Measurements from ENCODE around the gene B3GLCT. TPM values are rescaled to one million over a fixed set of nuclear protein-coding genes. Genes with fewer than 3 reads are reported as not detected.

The B3GLCT gene
- total and polyA plus RNA-seq, 2 experiments from 2014 or later, result 2.2 to 4.4 TPM

DNA sequence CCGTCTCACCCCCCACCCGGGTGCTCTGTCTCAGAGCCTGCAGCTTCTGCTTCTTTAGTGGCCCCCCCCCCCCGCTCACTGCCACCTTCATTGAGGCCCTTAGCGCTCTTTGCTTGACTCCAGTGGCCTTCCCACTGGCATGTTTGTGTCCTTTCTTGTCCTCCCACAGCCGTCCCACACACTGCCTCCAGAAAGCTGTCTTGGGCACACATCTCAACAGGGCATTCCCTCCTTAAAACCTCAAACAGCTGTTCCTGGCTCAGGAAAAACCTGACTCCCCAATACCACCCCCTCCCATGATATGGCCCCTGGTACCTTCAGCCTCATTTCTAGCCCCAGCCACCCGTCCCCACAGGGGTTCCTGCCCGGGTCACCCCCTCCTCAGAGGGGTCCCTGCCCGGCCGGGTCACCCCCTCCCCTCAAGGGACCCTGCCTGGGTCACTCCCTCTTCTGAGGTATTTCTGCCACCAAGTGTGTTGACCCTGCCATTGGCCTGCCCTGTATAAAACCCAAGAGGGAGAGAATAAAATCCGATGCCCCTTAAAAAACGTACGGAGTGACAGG lies 8.9 kb downstream of the B3GLCT start:
- H3K27ac Mint-ChIP-seq, result peak overlapping the region; percentile 51; the same call in 1 of the 2 replicates
- DNase-seq (ENCODE audit: low spot score), result no peak
- peak; percentile 11; the same call in 2 of the 3 replicates for ATAC-seq

More for the DNA sequence above, 8.9 kb downstream of the B3GLCT start:
- H3K79me2 ChIP-seq (replicated peaks; ENCODE audit: insufficient read depth), result no peaks in the 10 kb centered on the region
- H3K36me3 ChIP-seq (ENCODE audit: insufficient read depth), result no peaks in the 10 kb centered on the region
- TF ChIP-seq, protein P1, sequence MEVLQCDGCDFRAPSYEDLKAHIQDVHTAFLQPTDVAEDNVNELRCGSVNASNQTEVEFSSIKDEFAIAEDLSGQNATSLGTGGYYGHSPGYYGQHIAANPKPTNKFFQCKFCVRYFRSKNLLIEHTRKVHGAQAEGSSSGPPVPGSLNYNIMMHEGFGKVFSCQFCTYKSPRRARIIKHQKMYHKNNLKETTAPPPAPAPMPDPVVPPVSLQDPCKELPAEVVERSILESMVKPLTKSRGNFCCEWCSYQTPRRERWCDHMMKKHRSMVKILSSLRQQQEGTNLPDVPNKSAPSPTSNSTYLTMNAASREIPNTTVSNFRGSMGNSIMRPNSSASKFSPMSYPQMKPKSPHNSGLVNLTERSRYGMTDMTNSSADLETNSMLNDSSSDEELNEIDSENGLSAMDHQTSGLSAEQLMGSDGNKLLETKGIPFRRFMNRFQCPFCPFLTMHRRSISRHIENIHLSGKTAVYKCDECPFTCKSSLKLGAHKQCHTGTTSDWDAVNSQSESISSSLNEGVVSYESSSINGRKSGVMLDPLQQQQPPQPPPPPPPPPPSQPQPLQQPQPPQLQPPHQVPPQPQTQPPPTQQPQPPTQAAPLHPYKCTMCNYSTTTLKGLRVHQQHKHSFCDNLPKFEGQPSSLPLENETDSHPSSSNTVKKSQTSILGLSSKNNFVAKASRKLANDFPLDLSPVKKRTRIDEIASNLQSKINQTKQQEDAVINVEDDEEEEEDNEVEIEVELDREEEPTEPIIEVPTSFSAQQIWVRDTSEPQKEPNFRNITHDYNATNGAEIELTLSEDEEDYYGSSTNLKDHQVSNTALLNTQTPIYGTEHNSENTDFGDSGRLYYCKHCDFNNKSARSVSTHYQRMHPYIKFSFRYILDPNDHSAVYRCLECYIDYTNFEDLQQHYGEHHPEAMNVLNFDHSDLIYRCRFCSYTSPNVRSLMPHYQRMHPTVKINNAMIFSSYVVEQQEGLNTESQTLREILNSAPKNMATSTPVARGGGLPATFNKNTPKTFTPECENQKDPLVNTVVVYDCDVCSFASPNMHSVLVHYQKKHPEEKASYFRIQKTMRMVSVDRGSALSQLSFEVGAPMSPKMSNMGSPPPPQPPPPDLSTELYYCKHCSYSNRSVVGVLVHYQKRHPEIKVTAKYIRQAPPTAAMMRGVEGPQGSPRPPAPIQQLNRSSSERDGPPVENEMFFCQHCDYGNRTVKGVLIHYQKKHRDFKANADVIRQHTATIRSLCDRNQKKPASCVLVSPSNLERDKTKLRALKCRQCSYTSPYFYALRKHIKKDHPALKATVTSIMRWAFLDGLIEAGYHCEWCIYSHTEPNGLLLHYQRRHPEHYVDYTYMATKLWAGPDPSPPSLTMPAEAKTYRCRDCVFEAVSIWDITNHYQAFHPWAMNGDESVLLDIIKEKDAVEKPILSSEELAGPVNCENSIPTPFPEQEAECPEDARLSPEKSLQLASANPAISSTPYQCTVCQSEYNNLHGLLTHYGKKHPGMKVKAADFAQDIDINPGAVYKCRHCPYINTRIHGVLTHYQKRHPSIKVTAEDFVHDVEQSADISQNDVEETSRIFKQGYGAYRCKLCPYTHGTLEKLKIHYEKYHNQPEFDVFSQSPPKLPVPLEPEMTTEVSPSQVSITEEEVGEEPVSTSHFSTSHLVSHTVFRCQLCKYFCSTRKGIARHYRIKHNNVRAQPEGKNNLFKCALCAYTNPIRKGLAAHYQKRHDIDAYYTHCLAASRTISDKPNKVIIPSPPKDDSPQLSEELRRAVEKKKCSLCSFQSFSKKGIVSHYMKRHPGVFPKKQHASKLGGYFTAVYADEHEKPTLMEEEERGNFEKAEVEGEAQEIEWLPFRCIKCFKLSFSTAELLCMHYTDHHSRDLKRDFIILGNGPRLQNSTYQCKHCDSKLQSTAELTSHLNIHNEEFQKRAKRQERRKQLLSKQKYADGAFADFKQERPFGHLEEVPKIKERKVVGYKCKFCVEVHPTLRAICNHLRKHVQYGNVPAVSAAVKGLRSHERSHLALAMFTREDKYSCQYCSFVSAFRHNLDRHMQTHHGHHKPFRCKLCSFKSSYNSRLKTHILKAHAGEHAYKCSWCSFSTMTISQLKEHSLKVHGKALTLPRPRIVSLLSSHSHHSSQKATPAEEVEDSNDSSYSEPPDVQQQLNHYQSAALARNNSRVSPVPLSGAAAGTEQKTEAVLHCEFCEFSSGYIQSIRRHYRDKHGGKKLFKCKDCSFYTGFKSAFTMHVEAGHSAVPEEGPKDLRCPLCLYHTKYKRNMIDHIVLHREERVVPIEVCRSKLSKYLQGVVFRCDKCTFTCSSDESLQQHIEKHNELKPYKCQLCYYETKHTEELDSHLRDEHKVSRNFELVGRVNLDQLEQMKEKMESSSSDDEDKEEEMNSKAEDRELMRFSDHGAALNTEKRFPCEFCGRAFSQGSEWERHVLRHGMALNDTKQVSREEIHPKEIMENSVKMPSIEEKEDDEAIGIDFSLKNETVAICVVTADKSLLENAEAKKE (CRISPR knock-in tag; IDR thresholded peaks at IDR 0.05), result no peak
- TF ChIP-seq EZH2phosphoT487 (IDR thresholded peaks at IDR 0.05; ENCODE audit: unreplicated experiment), result no peak
- TF ChIP-seq, protein P2, sequence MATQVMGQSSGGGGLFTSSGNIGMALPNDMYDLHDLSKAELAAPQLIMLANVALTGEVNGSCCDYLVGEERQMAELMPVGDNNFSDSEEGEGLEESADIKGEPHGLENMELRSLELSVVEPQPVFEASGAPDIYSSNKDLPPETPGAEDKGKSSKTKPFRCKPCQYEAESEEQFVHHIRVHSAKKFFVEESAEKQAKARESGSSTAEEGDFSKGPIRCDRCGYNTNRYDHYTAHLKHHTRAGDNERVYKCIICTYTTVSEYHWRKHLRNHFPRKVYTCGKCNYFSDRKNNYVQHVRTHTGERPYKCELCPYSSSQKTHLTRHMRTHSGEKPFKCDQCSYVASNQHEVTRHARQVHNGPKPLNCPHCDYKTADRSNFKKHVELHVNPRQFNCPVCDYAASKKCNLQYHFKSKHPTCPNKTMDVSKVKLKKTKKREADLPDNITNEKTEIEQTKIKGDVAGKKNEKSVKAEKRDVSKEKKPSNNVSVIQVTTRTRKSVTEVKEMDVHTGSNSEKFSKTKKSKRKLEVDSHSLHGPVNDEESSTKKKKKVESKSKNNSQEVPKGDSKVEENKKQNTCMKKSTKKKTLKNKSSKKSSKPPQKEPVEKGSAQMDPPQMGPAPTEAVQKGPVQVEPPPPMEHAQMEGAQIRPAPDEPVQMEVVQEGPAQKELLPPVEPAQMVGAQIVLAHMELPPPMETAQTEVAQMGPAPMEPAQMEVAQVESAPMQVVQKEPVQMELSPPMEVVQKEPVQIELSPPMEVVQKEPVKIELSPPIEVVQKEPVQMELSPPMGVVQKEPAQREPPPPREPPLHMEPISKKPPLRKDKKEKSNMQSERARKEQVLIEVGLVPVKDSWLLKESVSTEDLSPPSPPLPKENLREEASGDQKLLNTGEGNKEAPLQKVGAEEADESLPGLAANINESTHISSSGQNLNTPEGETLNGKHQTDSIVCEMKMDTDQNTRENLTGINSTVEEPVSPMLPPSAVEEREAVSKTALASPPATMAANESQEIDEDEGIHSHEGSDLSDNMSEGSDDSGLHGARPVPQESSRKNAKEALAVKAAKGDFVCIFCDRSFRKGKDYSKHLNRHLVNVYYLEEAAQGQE (IDR thresholded peaks at IDR 0.05; ENCODE audit: unreplicated experiment), result no peak
- TF ChIP-seq, protein P3, sequence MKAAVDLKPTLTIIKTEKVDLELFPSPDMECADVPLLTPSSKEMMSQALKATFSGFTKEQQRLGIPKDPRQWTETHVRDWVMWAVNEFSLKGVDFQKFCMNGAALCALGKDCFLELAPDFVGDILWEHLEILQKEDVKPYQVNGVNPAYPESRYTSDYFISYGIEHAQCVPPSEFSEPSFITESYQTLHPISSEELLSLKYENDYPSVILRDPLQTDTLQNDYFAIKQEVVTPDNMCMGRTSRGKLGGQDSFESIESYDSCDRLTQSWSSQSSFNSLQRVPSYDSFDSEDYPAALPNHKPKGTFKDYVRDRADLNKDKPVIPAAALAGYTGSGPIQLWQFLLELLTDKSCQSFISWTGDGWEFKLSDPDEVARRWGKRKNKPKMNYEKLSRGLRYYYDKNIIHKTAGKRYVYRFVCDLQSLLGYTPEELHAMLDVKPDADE (IDR thresholded peaks at IDR 0.05), result no peak
- TF ChIP-seq, protein P4, sequence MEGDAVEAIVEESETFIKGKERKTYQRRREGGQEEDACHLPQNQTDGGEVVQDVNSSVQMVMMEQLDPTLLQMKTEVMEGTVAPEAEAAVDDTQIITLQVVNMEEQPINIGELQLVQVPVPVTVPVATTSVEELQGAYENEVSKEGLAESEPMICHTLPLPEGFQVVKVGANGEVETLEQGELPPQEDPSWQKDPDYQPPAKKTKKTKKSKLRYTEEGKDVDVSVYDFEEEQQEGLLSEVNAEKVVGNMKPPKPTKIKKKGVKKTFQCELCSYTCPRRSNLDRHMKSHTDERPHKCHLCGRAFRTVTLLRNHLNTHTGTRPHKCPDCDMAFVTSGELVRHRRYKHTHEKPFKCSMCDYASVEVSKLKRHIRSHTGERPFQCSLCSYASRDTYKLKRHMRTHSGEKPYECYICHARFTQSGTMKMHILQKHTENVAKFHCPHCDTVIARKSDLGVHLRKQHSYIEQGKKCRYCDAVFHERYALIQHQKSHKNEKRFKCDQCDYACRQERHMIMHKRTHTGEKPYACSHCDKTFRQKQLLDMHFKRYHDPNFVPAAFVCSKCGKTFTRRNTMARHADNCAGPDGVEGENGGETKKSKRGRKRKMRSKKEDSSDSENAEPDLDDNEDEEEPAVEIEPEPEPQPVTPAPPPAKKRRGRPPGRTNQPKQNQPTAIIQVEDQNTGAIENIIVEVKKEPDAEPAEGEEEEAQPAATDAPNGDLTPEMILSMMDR (conservative IDR thresholded peaks at IDR 0.05; ENCODE audit: low read depth in 2 of 2), result no peak
- no peak for TF ChIP-seq POLR2AphosphoS5 (IDR thresholded peaks at IDR 0.05; ENCODE audit: low read depth)
- H3K27ac ChIP-seq (ENCODE audit: low read depth), result no peak overlapping the region
- Mint-ChIP-seq H3K4me1 (peaks cover 29% of the 10 kb centered on the region), H3K27me3 (ENCODE audit: insufficient read depth, low read depth, poor library complexity) (no peaks in the 10 kb centered on the region), H3K36me3 (ENCODE audit: low read depth) (no peaks in the 10 kb centered on the region), H3K9me3 (no peaks in the 10 kb centered on the region; the same call in 2 of the 3 replicates), H3K4me3 (no peak overlapping the region)
- no peak overlapping the region for H2AFZ ChIP-seq
- H3K4me1 ChIP-seq (ENCODE audit: insufficient read depth), result peaks cover 9% of the 10 kb centered on the region
- no peaks in the 10 kb centered on the region for H3F3A ChIP-seq (replicated peaks; ENCODE audit: low read depth)
- H3K4me2 ChIP-seq, result no peak overlapping the region
- no peaks in the 10 kb centered on the region for H4K20me1 ChIP-seq (replicated peaks; ENCODE audit: insufficient read depth)
- no peaks in the 10 kb centered on the region for H3K9me2 ChIP-seq (ENCODE audit: insufficient read depth)
- no peaks in the 10 kb centered on the region for H3K27me3 ChIP-seq (ENCODE audit: insufficient read depth)
- H3K4me3 ChIP-seq, result no peak overlapping the region
